ENCODE results near the gene GPX4. TPM values are rescaled to one million over a fixed set of nuclear protein-coding genes. Genes with fewer than 3 reads are reported as not detected.

The GPX4 gene
- polyA plus RNA-seq, 3 donors, result 459 to 508 (median 493) TPM

DNA sequence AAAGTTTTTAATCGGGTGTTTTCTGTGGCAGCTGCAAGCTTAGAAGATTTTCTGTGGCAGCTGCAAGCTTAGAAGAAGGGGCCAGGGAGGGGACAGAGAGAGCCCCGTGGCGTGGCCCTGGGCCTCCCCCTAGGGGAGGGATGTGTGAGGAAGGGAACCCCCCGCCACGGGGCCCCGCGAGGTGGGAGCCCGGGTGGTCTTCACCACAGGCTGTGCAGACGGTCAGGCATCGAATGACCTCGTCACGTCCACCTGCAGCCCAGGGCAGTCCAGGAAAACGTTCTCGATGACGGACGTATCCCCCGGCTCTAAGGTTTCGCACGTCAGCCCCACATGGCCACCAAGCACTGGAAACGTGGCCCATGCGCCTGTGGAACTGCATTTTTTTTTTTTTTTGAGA is 17.2 kb upstream of the GPX4 start:
- Mint-ChIP-seq H3K36me3 (peaks cover 41 to 70% of the 10 kb centered on the region in 2 donors), H3K27me3 (ENCODE audit: low read depth in 3 of 3) (peaks cover 0 to 5% (median 0%) of the 10 kb centered on the region in 3 donors), H3K27ac (peak overlapping the region; percentile 97 to 99 (median 98)), H3K9me3 (no peaks in the 10 kb centered on the region), H3K4me1 (peaks cover 65% of the 10 kb centered on the region), H3K4me3 (no peak overlapping the region)
- WGBS (ENCODE audit: insufficient coverage), result 82% methylated on average over 15 of the region's 21 CpGs
- Histone ChIP-seq H3K4me3 (replicated peaks in 1 of 3; ENCODE audit: low read depth in 2 of 3, low read length in 3 of 3) (peak overlapping the region in 1 of 3 experiments; percentile 18), H3K27me3 (ENCODE audit: control insufficient read depth in 2 of 2, insufficient read depth in 2 of 2, low read length in 2 of 2) (no peaks in the 10 kb centered on the region), H3K79me2 (ENCODE audit: insufficient read depth, low read length) (peaks cover 61% of the 10 kb centered on the region), H3K36me3 (replicated peaks in 1 of 2; ENCODE audit: control insufficient read depth in 1 of 2, insufficient read depth in 2 of 2, low read length in 2 of 2) (peaks cover 72 to 74% of the 10 kb centered on the region in 2 donors), H3K9me3 (replicated peaks in 1 of 2; ENCODE audit: control insufficient read depth in 1 of 2, insufficient read depth in 1 of 2, low read length in 2 of 2) (no peaks in the 10 kb centered on the region), H2AFZ (ENCODE audit: insufficient read depth, low read depth, low read length, poor library complexity, severe bottlenecking) (no peak overlapping the region), H3K4me1 (ENCODE audit: control insufficient read depth in 1 of 2, insufficient read depth in 2 of 2, low read length in 2 of 2) (peaks cover 67 to 89% of the 10 kb centered on the region in 2 donors), H3K4me2 (replicated peaks; ENCODE audit: extremely low read depth, low read length, poor library complexity, severe bottlenecking) (no peak overlapping the region), H3K9ac (ENCODE audit: insufficient read depth, low read length, poor library complexity, severe bottlenecking) (peak overlapping the region; percentile 77), H3K27ac (ENCODE audit: low read depth in 1 of 2, low read length in 2 of 2) (peak overlapping the region; percentile 95 to 97), H4K20me1 (ENCODE audit: insufficient read depth, low read length) (peaks cover 87% of the 10 kb centered on the region)
- intact Hi-C loops (cut with micrococcal nuclease), result loop anchor here (2.0 kb wide), 2 partner anchors 14 to 16 kb away; partner anchors contain the start of gene GPX4 (in 1 of the 2)
- TF ChIP-seq, protein P1, sequence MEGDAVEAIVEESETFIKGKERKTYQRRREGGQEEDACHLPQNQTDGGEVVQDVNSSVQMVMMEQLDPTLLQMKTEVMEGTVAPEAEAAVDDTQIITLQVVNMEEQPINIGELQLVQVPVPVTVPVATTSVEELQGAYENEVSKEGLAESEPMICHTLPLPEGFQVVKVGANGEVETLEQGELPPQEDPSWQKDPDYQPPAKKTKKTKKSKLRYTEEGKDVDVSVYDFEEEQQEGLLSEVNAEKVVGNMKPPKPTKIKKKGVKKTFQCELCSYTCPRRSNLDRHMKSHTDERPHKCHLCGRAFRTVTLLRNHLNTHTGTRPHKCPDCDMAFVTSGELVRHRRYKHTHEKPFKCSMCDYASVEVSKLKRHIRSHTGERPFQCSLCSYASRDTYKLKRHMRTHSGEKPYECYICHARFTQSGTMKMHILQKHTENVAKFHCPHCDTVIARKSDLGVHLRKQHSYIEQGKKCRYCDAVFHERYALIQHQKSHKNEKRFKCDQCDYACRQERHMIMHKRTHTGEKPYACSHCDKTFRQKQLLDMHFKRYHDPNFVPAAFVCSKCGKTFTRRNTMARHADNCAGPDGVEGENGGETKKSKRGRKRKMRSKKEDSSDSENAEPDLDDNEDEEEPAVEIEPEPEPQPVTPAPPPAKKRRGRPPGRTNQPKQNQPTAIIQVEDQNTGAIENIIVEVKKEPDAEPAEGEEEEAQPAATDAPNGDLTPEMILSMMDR (IDR thresholded peaks at IDR 0.05), result no peak
- DNase-seq, result no peak

DNA sequence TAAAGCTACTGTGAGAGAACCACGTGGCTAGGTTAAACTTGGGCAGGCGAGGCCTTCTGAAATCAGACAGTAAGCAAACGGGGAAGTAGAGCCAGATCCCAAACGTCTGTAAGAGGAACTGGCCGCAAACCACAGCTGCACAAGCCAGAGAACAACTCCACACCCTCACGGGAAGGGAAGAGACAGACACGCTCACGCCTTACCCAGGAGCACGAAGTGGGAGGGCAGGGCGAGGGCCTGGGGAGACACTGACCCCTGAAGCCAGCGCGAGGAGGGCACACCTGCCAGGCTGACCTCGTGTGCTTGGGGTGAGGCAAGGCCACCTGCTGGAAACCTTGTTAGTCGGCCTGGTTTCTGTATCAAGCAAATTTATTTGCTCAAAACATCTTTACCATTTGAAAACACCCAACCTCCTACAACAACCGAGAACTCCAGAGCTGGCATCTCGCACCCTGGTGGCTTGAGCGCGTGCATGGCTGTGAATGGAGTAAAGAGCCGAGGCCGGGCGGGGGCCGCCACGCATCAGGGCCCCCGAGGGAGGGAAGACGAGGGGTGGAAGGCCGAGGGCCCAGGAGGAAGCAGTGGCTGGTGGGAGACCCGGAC is 15.9 kb upstream of the GPX4 start:
- H3K4me1 ChIP-seq (ENCODE audit: control insufficient read depth in 1 of 2, insufficient read depth in 2 of 2, low read length in 2 of 2), result peaks cover 58 to 77% of the 10 kb centered on the region in 2 donors
- peaks cover 84% of the 10 kb centered on the region for H4K20me1 ChIP-seq (ENCODE audit: insufficient read depth, low read length)
- peak overlapping the region; percentile 59 for H3K4me2 ChIP-seq (replicated peaks; ENCODE audit: extremely low read depth, low read length, poor library complexity, severe bottlenecking)
- no peaks in the 10 kb centered on the region for H3K9me3 ChIP-seq (replicated peaks in 1 of 2; ENCODE audit: control insufficient read depth in 1 of 2, insufficient read depth in 1 of 2, low read length in 2 of 2)
- H3K27me3 Mint-ChIP-seq (ENCODE audit: low read depth in 3 of 3), result peaks cover 0 to 5% (median 0%) of the 10 kb centered on the region in 3 donors
- H3K36me3 Mint-ChIP-seq, result peaks cover 47 to 71% of the 10 kb centered on the region in 2 donors
- H3K27ac ChIP-seq (ENCODE audit: low read depth in 1 of 2, low read length in 2 of 2), result peak overlapping the region; percentile 95 to 97
- H3K27me3 ChIP-seq (ENCODE audit: control insufficient read depth in 2 of 2, insufficient read depth in 2 of 2, low read length in 2 of 2), result no peaks in the 10 kb centered on the region
- peak overlapping the region; percentile 44 to 64 for H3K4me3 Mint-ChIP-seq
- WGBS (ENCODE audit: insufficient coverage), result 2% methylated on average over 20 of the region's 27 CpGs
- peaks cover 63% of the 10 kb centered on the region for H3K79me2 ChIP-seq (ENCODE audit: insufficient read depth, low read length)
- peaks cover 70 to 73% of the 10 kb centered on the region in 2 donors for H3K36me3 ChIP-seq (replicated peaks in 1 of 2; ENCODE audit: control insufficient read depth in 1 of 2, insufficient read depth in 2 of 2, low read length in 2 of 2)
- no peak overlapping the region for H2AFZ ChIP-seq (ENCODE audit: insufficient read depth, low read depth, low read length, poor library complexity, severe bottlenecking)
- intact Hi-C loops (cut with micrococcal nuclease), result loop anchor here (2.0 kb wide), 2 partner anchors 15 kb away; partner anchors contain the start of gene GPX4 (in 1 of the 2)
- peak; percentile 91 to 96 (median 96) for DNase-seq
- peak overlapping the region in 1 of 3 experiments; percentile 47 for H3K4me3 ChIP-seq (replicated peaks in 1 of 3; ENCODE audit: low read depth in 2 of 3, low read length in 3 of 3)
- peaks cover 59% of the 10 kb centered on the region for H3K4me1 Mint-ChIP-seq
- no peaks in the 10 kb centered on the region for H3K9me3 Mint-ChIP-seq
- TF ChIP-seq, protein P1 (IDR thresholded peaks at IDR 0.05), result no peak
- peak overlapping the region; percentile 77 for H3K9ac ChIP-seq (ENCODE audit: insufficient read depth, low read length, poor library complexity, severe bottlenecking)
- peak overlapping the region; percentile 97 to 99 (median 98) for H3K27ac Mint-ChIP-seq

Data from CD14-positive monocyte (primary cell).